ENCODE data around the gene NUB1. TPM values are rescaled to one million over a fixed set of nuclear protein-coding genes. Genes with fewer than 3 reads are reported as not detected.

NUB1 gene
- polyA plus RNA-seq, 1 of the 3 experiments (the other 2 are of a cell fraction) = 54.0 TPM

- no peak for TF ChIP-seq PBX3 (IDR thresholded peaks at IDR 0.05)
- no peak for TF ChIP-seq POLR2AphosphoS5 (IDR thresholded peaks at IDR 0.05; ENCODE audit: low read depth, low read length)
- TF ChIP-seq EP300 (IDR thresholded peaks at IDR 0.05; ENCODE audit: borderline replicate concordance in 1 of 2, low read depth in 1 of 2, low read length in 1 of 2) = no peak
- no peak for TF ChIP-seq GATA2 (CRISPR knock-in tag; IDR thresholded peaks at IDR 0.05)
- TF ChIP-seq MEF2A (IDR thresholded peaks at IDR 0.05; ENCODE audit: borderline replicate concordance, low read depth) = no peak
- TF ChIP-seq FOXM1 (IDR thresholded peaks at IDR 0.05; ENCODE audit: low read depth) = no peak
Measured at GRCh38 chr7:151406886-151407583, 65.4 kb downstream of the NUB1 start (continued).

GRCh38 chr7:151408498-151408838 is 66.9 kb downstream of the NUB1 start:
- Histone ChIP-seq H3K79me2 (ENCODE audit: insufficient read depth) (no peaks in the 10 kb centered on the region), H3K27ac (ENCODE audit: low read depth in 2 of 2, low read length in 1 of 2) (no peak overlapping the region), H3K9me3 (no peaks in the 10 kb centered on the region), H3K9ac (no peak overlapping the region), H2AFZ (ENCODE audit: low read depth) (no peak overlapping the region), H4K20me1 (ENCODE audit: insufficient read depth) (no peaks in the 10 kb centered on the region), H3K4me3 (ENCODE audit: low read depth in 2 of 2, low read length in 1 of 2) (peak overlapping the region in 1 of 2 experiments; percentile 59; a peak in 2 of 4 replicates), H3K27me3 (ENCODE audit: insufficient read depth) (peaks cover 53% of the 10 kb centered on the region), H3F3A (replicated peaks; ENCODE audit: insufficient read depth) (no peaks in the 10 kb centered on the region), H3K36me3 (replicated peaks in 1 of 2; ENCODE audit: control insufficient read depth in 1 of 2, insufficient read depth in 2 of 2, low read length in 1 of 2) (no peaks in the 10 kb centered on the region), H3K9me2 (no peaks in the 10 kb centered on the region), H3K4me2 (no peak overlapping the region), H3K4me1 (ENCODE audit: control insufficient read depth in 1 of 2, insufficient read depth in 2 of 2, low read depth in 1 of 2, low read length in 1 of 2) (peaks cover 0 to 21% of the 10 kb centered on the region in 2 experiments; a peak in 2 of 4 replicates)
- ChIA-PET POLR2A (interaction anchor here (1.2 kb wide), 1 partner anchor 9 kb away, joined by 4 read pairs; no protein-coding TSS in a partner anchor), CTCF (interaction anchor here (4.1 kb wide), 1 partner anchor 41 kb away, joined by 28 read pairs; no protein-coding TSS in a partner anchor)
- WGBS (ENCODE audit: low lambda C conversion rate) = 80% methylated on average over 7 of the region's 7 CpGs
- no peak for DNase-seq
- TF ChIP-seq SMC3 (IDR thresholded peaks at IDR 0.05; ENCODE audit: low read depth, low read length) (0 out of 2 replicates have a peak, but pooled peaks have one; percentile 5), NFIC (IDR thresholded peaks at IDR 0.05; ENCODE audit: borderline replicate concordance) (no peak)

GRCh38 chr7:151408839-151409666 is 67.4 kb downstream of the NUB1 start:
- Histone ChIP-seq H3K27ac (ENCODE audit: low read depth in 2 of 2, low read length in 1 of 2) (peak overlapping the region in 1 of 2 experiments; percentile 85; a peak in 1 of 4 replicates), H3K4me3 (ENCODE audit: low read depth in 2 of 2, low read length in 1 of 2) (peak overlapping the region; percentile 59 to 61; a peak in 3 of 4 replicates), H3K79me2 (ENCODE audit: insufficient read depth) (no peaks in the 10 kb centered on the region), H3K9me3 (no peaks in the 10 kb centered on the region), H3K9me2 (no peaks in the 10 kb centered on the region), H3K27me3 (ENCODE audit: insufficient read depth) (peaks cover 59% of the 10 kb centered on the region), H2AFZ (ENCODE audit: low read depth) (no peak overlapping the region), H3F3A (replicated peaks; ENCODE audit: insufficient read depth) (no peaks in the 10 kb centered on the region), H3K36me3 (replicated peaks in 1 of 2; ENCODE audit: control insufficient read depth in 1 of 2, insufficient read depth in 2 of 2, low read length in 1 of 2) (no peaks in the 10 kb centered on the region), H3K4me2 (peak overlapping the region; percentile 91), H3K4me1 (ENCODE audit: control insufficient read depth in 1 of 2, insufficient read depth in 2 of 2, low read depth in 1 of 2, low read length in 1 of 2) (peaks cover 0 to 21% of the 10 kb centered on the region in 2 experiments; a peak in 2 of 4 replicates), H4K20me1 (ENCODE audit: insufficient read depth) (no peaks in the 10 kb centered on the region), H3K9ac (no peak overlapping the region)
- peak; percentile 87 for DNase-seq
- TF ChIP-seq EZH2phosphoT487 (IDR thresholded peaks at IDR 0.05; ENCODE audit: borderline replicate concordance, low read depth) (peak; percentile 37; the same call in 1 of the 2 replicates), ELF1 (IDR thresholded peaks at IDR 0.05) (no peak), RAD21 (IDR thresholded peaks at IDR 0.05; ENCODE audit: low read length) (peak; percentile 49), MXI1 (IDR thresholded peaks at IDR 0.05; ENCODE audit: low read depth, low read length) (peak; percentile 58; the same call in 1 of the 2 replicates)
- CTCF ChIA-PET = interaction anchor here (0.8 to 4.1 kb wide), 14 partner anchors 9 to 130 kb away, joined by 3 to 28 read pairs (median 4); no protein-coding TSS in a partner anchor
- POLR2A ChIA-PET = interaction anchor here (1.1 to 1.2 kb wide), 4 partner anchors 9 to 148 kb away, joined by 3 to 4 read pairs (median 4); no protein-coding TSS in a partner anchor
- WGBS (ENCODE audit: low lambda C conversion rate) = 28% methylated on average over 36 of the region's 61 CpGs

All from SK-N-SH (cell line).